ENCODE data around the gene LMO7.

Gene LMO7

DNA sequence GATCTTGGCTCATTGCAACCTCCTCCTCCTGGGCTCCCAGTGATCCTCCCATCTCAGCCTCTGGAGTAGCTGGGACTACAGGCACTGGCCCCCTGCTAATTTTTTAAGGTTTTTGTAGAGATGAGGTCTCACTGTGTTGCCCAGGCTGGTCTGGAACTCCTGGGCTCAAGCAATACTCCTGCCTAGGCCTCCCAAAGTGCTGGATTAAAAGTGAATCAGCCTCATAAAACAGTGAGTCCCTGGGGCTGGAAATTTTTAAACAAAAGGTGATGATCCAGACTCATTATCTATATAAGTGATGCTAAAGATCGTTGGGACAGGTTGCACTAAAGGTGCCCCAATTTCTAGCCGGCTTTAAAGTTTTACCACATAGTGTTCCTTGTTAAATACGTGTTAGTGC is 112.7 kb downstream of the LMO7 start:
- DNase-seq, result no peak

DNA sequence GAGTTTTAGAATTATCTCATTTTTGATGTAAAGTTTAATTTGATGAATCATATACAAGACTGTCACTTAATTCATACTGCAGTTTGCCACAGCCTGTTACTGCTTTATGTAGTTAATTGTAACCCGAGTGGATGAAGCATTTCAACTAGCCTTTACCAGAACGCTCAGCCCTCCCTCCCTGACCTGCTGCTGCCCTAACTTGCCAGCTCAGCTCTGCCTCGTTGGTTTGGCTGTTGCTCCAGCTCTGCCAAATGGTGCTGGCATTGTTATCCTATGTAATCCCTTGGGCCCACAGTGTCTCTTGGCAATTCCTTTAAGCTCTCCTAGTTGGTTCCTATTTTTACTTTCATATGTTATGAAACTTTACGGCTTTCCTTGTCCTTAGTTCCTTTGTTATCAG is 113.3 kb downstream of the LMO7 start:
- no peak for DNase-seq

DNA sequence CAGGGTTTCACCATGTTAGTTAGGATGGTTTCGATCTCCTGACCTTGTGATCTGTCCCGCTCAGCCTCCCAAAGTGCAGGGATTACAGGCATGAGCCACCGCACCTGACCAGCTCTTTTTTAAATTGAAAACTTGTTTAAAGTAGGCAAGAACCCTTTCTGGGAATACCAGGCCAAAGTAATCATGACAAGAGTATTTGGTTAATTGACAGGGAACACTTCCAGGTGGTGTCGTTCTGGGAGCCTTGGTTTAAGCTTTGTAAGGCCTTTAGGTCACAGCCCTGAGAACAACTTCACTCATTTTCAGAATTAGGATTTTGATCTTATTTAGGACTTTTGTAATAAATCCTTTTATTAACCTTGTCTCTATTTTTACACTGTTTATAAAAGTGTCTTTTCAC is 115.2 kb downstream of the LMO7 start:
- DNase-seq, result no peak

DNA sequence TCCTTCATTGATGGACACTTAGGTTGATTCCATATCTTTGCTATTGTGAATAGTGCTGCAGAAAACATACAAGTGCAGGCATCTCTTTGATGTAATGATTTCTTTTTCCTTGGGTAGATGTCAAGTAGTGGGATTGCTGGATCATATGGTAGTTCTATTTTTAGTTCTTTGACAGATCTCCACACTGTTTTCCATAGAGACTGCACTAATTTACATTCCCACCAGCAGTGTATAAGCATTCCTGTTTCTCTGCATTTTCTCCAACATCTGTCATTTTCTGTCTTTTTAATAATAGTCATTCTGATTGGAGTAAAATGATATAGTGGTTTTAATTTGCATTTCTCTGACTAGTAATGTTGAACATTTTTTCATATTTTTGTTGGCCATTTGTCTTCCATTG is 116.7 kb downstream of the LMO7 start:
- no peak for DNase-seq

DNA sequence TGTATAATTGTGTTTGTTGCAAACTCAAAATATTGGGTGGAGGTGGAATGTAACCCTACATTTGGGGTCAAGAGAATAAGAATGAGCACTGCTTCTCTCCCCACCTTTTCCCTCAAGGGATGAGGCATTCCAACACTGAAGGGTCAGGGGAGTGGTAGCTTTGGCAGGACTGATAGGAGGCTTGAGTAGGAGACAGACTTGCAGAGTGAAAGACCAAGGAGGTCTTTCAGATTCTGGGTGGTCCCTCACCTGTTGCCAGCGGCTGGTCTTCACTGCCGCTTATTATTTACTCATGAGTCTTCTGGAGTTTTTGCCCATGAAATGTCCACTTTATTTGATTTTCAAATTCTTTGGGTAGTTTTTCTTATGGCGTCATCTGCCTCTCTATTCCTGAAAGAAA is 118.8 kb downstream of the LMO7 start:
- DNase-seq, result no peak

DNA sequence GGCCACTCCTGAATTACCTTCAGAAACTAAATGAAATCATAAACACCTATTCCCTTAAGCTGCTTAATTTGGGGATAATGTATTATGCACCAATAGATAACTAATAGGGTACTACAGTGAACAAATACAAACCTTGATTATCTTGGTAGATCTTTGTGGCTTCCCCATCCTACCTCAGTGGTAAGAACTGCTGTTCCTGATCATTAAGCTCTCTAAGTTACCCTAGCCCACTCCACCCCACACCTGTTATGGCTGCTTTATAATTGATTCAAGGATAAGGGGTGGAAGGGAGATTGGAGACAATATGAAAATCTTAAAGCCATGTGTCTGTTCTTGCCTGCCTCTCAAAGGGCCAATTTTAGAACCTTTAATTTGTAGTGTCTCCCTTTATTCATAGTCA is 121.2 kb downstream of the LMO7 start:
- DNase-seq, result no peak

DNA sequence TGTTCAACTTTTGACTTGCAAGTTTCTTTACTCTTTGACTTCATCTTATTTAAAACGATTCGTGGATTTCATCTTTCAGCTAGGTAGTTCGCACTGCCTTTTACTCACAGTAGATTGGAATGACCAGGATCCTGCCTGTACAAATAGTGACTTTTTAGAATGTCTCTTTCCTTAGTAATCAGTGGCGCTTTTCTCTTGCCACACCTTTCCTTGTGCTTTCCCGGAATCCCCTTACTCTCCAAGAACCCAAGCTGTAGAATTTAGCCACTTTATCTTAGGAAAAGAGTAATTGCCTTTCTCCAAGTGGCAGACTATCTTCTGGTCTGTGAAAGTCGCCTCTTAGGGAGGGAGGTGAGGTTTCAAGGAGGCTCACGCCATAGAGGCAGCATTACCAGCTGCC is 123.4 kb downstream of the LMO7 start:
- DNase-seq, result no peak

DNA sequence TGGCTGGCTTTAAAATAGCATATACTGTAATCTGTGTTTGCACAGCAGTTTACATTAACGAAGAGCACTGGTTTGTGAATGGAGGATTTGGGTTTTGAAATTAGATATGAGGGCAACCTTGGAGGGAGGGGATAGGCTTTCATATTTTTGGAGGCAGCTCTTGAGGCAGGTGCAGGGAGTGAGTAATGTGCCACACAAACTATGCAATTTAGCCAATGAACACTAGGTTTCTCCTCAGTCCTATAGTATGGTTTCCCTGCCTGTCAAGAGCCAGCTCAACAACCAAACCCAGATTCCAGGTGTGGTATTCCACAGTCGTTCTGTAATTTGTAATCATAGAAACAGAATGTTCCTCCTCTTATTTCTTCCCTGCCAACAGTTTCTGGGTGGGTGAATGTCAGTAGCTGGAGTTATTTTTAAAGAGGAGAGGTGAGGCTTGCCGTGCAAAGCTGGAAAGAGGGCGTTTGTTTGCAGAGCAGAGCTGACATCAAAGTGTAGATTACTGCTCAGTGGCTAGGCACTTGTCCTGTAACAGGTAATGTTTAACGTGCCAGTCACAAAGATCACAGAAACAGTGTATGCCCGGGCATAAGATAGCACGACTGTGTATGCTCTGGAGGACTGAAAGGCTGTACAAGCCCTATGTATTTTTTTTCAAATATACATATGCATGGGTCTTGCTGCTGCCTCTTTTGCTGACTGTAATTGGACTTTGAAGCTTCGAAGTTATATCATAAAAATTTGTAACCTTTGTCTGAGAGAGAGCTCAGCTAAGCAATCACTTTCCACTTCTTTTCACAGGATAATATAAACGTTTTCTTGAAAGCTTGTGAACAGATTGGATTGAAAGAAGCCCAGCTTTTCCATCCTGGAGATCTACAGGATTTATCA is 124.2 kb downstream of the LMO7 start:
- peak; percentile 47 for DNase-seq

DNA sequence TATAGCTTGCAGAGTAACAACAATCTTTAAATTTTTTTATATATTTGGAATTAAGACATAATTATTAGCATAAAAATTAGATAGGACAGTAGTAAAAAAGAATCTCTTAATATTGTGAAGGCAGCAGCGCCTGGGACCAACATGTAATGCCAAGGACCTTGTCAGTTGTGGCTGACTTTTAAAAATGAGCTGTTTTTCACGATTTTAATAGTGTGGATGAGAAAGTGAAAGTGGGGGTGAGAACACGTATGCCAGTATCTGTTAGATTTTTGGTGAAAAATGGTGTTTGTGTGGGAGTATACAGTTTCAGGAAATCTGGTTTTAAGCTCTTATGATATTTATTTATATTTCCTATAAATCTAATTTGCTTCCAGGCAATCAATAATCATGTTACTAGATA is 125.2 kb downstream of the LMO7 start:
- peak; percentile 18 for DNase-seq

DNA sequence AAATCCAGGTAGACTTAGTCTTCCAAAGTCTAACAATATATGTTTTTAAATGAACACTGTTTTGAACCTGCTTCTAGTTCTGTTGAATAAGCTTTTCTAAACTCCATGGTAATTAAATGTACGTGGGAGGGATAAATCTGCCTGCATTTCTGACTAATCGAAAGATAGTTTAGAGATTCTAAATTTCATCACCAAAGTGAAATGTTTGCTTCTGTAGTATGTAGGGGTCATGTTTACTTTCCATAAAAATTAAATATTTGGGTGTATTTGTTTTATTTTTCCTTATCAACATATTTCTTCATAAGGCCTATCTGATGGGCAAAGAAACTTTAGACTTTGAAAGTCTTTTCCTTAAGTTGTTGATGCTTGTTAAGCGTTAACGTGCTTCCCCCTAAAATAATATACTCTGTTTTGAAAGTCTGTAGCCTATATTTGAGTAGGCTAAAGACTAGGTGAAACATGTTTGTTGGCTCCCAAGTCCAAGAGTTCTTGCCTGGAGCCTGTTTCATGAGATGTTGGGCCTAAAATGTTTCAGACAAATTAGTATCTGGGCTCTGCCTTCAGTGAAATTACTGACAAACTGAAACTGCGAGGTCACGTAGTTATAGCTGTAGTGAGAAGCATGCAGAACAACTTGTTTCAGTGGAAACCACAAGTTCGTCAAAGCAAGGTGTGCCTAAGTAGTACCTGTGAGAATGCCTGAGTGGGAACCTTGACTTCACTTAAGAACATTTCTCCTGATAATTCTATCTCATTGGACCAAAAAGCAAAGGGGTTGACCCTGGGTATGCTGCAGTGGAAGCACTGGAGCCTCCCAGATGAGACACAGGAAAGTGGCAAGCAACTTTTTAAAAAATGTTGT is 126.2 kb downstream of the LMO7 start:
- DNase-seq, result peak; percentile 34

DNA sequence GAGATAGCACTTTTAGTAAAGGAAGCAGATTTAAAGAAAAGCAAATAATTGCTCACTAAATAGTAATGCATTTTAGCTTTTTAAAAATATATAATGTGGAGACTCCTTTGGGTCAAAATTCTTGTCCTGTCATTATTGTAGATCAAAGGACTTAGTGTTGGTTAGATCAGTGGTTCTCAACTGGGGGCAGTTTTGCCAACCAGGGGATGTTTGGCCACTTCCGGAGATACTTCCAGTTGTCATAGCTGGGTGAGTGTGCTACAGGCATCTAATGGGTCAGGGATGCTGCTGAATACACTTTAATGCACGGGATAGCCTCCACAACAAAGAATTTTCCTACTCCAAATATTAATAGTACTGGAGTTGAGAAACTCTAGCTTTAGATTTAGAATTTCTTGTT is 126.8 kb downstream of the LMO7 start:
- DNase-seq, result no peak

DNA sequence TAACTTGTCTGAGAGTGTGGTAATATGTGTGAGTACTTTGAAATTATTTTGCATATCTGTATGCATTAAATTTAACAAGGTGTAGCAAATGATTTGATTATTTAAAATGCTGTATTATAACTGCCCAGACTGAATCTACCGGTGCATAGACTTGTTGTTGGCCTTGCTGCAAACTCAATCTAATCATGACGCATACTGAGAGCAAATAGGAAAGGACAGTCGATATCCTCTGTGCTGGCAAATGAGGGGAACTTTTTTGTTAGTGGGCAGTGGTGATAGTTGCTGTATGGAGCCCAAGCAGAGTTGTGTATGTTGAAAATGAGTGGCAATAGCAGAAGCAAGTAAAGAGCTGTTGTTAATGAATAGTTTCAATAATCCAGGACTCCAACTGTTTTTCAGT is 127.4 kb downstream of the LMO7 start:
- no peak for DNase-seq

DNA sequence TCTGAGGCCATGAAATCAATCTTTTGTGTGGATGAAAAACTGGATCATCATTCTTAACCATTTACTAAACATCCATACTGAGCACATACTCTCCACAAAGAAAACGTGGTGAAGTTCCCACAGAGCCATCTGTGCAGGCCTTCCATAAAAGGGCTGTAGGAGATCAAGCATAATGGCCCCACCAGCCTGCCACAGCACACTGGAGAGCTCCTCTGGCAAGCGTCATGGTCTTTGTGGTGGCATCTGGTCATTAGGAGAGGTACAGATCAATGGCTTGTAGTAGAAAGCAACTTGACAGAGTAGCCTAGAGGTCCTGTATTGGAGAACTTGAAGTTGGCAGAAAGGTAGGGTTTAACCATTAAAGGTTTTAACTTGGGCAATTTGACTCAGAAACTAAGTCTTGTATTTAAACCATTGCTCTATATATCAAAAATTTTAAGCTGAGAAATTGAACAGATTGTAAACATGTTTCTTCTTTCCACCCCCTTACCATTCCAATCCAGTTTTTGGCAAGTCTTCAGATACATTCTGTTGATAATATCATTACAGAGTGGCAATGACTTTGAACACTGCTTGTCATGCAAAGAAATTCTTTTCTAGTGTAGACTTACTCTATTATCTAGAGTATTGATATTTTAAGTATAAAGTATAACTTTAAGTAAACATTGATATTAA is 128.3 kb downstream of the LMO7 start:
- no peak for DNase-seq

DNA sequence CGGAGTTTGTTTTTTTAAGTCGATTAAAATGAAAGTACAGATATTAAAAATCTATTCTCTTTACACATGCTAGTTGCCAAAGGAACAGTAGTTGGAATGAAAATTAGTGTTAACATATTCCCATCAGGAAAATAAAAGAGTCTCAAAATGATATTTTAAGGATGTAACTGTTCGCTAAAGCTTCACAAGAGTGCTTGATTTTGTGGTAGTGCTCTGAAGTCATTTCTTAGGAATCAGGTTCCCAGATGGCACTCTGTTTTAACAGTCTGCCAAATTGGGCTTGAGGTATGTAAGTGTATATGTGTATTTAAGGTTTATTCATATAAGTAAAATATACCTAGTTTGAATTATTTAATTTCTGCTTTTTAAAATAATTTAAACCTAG is 128.8 kb downstream of the LMO7 start:
- no peak for DNase-seq

DNA sequence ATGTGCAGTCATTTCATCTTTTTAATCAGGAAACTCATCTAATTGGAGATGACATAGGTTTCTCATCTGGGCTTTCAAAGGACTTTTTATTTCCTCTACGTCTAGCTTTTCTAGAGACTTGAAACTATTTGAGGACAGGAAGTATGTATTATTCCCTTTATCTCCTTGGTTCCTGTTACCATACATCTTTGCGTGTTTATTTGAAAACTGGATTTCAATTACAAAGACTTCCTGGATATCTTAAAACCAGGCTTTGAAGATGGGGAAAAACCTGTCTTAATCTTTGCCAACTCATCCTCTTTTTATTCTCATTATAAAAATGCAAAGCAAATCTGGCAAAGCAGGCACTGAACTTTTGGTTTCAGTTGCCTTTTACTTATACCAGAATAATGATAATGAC is 130.5 kb downstream of the LMO7 start:
- no peak for DNase-seq

DNA sequence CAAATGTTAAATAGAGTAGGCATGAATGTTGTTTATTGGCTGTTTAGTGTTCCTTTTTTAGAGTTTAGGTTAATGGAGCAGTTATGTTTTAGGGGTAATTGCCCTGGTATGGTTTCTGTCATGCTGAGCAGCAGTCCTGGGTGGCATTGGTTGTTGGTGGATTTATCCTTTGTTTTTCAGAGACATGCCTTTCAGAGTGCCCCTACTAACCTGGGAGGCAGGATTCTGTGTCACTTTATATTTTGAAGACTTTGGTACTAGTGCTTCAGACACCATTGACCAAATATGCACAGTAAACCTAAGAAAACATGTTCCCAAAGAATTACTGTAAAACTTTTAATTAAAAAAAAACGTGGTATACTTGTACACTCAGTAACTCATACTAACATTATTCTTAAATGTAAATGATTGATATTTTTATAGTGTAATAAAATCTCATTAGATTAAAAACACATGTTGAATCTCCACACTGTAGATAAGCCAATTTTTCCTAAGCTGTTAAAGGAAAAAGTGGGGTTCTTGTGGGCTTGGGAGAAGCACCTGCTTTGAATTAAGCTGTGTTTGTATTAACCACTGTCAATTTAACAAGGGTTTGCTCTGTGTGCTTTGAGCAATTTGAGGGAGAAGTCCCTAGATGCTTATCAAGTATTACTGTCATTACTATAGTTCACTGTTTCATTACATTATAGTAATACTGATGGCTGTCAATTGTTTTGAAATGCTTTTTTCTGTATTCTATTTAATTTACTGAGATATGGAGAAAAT is 133.2 kb downstream of the LMO7 start:
- DNase-seq, result no peak

DNA sequence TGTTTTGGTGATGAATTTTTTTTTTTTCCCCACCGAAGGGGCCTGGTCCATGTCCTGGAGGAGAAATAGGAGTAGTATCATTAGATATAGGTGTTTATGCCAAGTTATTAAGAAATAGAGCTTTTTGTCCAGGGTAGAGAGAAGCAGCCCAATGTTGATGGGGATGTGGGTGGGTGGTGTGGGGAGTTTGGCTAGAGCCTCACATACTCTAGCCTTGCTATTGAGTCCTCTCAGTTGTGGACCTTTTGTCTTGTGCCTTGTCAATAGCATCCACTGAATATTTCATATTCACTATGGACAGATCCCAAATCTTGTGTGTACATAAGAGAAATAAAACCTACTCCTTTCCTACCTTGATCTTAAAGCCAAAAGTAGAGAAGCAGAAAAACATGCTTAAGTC is 134.0 kb downstream of the LMO7 start:
- DNase-seq, result no peak

DNA sequence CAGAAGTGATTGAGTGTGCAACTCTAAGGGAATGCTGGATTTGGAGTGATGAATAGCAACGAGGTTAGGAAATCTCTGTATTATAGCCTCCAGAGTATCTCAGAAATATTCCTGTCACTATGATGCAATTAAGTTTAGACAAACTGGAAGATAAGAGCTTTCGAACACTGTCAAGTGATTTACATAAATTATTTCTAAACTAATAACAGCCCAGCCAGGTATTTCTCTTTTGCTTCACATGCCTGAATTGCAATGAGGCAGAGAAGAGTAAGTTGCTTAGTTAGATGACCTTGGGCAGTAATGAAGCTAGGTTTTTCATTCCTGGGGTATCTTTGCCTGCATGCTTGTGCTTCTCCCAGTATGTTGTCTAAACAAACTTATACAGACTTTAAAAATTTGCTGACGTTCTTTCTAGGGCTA is 134.5 kb downstream of the LMO7 start:
- DNase-seq, result no peak

DNA sequence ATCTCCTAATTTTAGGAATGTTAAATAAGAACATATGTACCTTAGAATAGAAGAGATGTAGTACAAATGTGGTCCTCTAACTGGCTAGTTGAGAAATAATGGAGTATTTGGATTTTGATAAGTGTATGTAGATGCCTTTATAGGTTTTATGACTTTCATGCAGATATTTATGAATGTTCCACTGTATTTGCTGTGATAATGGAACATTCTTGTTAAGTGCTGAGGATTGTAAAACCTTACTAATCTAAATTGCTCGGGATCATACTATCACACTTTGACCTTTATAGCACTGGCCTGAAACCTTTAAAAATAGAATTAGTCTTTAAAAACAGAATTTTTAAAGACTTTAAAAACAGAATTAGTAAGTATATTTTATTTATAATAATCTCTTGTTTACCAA is 135.1 kb downstream of the LMO7 start:
- no peak for DNase-seq

DNA sequence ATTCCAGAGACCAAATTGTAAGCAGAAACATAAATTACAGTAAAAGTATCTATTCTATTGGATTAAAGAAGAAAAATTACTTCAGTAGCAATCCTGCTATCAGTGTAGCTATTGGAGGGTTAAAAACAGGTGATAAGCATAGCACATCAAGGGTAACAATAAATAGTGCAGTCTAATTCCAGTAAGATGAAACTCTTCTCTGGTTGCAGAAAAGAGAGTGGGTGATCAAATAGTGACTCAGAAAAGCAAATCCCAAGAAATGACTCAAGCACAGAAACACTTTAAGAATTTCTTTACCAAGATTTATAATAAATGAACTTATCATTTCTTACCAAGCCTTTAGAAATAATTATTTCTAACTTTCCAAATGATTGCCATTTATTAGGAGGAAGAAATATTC is 135.7 kb downstream of the LMO7 start:
- no peak for DNase-seq

DNA sequence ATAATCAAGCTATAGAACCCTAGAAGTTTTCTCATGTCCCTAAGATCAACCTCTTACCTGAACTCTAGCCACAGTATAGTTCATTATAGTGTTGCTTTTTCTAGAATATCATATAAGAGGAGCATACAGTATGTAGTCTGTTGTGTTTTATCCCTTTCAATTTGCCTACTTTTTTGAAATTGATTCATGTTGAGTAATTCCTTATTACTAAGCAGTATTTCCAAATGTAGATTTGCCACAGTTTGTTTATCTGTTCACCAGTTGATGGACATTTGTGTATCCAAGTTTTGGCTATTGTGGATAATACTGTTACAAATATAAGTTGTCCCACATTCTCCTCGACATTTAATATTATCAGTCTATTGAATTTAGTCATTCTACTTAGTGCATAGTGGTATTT is 138.0 kb downstream of the LMO7 start:
- DNase-seq, result no peak

DNA sequence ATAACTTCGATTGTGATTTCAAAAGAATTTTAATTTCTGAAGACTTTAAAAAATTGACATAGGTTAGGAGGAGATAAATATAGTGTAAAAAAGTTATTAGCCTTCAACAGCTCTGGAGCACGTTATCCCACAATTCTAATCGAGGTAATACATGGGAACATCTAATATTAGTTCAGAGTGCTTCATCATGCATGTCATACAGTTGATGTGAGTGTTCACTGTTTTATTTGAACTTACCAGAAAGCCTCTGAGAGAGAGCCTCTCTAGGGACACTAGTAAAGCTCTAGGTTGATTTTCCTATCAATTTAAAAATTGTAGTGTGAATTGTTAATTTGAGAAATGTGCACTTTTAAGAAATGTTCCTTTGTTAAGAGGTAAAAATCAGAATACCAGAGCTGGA is 140.4 kb downstream of the LMO7 start:
- no peak for DNase-seq

DNA sequence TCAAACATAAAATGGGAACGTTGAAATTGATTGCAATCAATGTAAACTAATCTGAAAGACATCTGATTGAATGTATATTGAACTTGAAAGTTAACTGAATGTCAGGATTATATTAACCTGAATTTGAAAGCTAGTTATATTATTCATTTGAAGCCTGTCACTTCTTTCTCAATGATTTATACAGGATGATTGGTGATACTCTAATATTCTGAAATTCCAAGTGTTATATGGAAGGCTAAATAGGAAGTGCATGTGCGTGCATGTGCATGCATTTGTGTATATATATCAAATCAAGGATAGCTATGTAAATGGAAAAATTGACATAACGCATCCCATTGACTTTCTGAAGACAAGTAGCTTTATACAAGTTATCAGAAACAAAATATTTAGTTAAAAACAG is 143.3 kb downstream of the LMO7 start:
- no peak for DNase-seq
